K562 (cell line): Measurements from ENCODE around the gene GJA4.

Source experiments
- BCL6 ChIP-seq: fragments of 250-450 bp; sonication (Bioruptor Pico); IDR thresholded peaks from 2 replicates; pipeline ENCODE4 v1.4.0; 2020
- BRF1 ChIP-seq: IDR thresholded peaks from 3 replicates; pipeline ENCODE4 v1.6.1; 2011; ENCODE audit warnings: borderline replicate concordance, mild to moderate bottlenecking; ENCODE audit not compliant: insufficient read length; ENCODE audit errors: extremely low read depth
- EZH2 ChIP-seq: IDR thresholded peaks from 2 replicates; pipeline ENCODE4 v1.6.1; 2012; ENCODE audit warnings: low read depth, mild to moderate bottlenecking, inconsistent platforms, low read length, borderline replicate concordance
- MCM5 ChIP-seq: fragments of 450-650 bp; IDR thresholded peaks from 2 replicates; pipeline ENCODE4 v1.6.1; 2016; ENCODE audit warnings: low read depth
- MTA2 ChIP-seq: fragments of 450-650 bp; IDR thresholded peaks from 2 replicates; pipeline ENCODE4 v1.6.1; 2016; ENCODE audit warnings: low read depth
- MYNN ChIP-seq, 2 experiments: sonication (generic); formaldehyde crosslinking in 1 of 2; IDR thresholded peaks; 2 replicates each; pipeline versions ENCODE4 v1.5.0 to v1.6.1; 2016 to 2020; ENCODE audit warnings: antibody characterized with exemption in 1 of 2, missing genetic modification reagents in 1 of 2
- POLR3A ChIP-seq: IDR thresholded peaks from 2 replicates; pipeline ENCODE4 v1.6.1; 2011; ENCODE audit warnings: borderline replicate concordance, mild to moderate bottlenecking, moderate library complexity; ENCODE audit not compliant: insufficient read length, insufficient read depth; ENCODE audit errors: extremely low read depth
- PTBP1 ChIP-seq: fragments of 200-400 bp; formaldehyde crosslinking; IDR thresholded peaks from 2 replicates; pipeline ENCODE4 v1.6.1; 2017; ENCODE audit warnings: low read depth, low read length
- RNF2 ChIP-seq: sonication (generic); IDR thresholded peaks from 2 replicates; pipeline ENCODE4 v1.6.1; 2016
- ZBTB7A ChIP-seq: IDR thresholded peaks from 2 replicates; pipeline ENCODE4 v1.6.1; 2011; ENCODE audit warnings: low read depth, mild to moderate bottlenecking, low read length, moderate library complexity, borderline replicate concordance; ENCODE audit not compliant: control insufficient read depth
- TF ChIP-seq, protein P1 (sequence below), 3 experiments: IDR thresholded peaks in 2 of 3; conservative IDR thresholded peaks in 1 of 3; 2 replicates each; pipeline ENCODE4 v1.5.1; 2011 to 2012; ENCODE audit warnings: low read length in 3 of 3, mild to moderate bottlenecking in 3 of 3, control low read depth in 2 of 3, improper control_type of control experiment in 1 of 3, inconsistent platforms in 1 of 3, low read depth in 1 of 3, mixed read lengths in 1 of 3, moderate library complexity in 1 of 3; ENCODE audit not compliant: insufficient read depth in 2 of 3
- TF ChIP-seq, protein P2 (sequence below): fragments of 450-650 bp; IDR thresholded peaks from 2 replicates; pipeline ENCODE4 v1.7.0; 2016; ENCODE audit warnings: borderline replicate concordance

DNA sequence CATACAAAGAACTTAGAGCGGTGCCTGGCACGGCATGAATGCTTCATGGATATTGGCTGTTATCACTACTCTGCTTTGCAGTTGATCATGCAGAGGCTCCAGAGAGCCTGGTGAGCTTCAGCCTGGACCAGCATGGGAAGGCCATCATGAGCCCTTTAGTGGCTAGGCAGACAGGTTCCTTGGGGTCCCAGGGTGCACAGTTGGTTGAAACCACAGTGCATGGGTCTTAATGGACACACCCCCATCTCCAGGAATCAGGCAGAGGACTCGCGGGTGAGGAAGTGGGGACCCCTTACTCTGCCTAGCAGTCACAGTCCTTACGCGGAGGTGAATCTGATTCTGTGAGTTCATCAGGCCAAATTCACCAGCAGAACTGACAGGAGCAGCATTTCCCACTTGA, 36.8 kb upstream of the GJA4 start:
- TF ChIP-seq, protein P1, sequence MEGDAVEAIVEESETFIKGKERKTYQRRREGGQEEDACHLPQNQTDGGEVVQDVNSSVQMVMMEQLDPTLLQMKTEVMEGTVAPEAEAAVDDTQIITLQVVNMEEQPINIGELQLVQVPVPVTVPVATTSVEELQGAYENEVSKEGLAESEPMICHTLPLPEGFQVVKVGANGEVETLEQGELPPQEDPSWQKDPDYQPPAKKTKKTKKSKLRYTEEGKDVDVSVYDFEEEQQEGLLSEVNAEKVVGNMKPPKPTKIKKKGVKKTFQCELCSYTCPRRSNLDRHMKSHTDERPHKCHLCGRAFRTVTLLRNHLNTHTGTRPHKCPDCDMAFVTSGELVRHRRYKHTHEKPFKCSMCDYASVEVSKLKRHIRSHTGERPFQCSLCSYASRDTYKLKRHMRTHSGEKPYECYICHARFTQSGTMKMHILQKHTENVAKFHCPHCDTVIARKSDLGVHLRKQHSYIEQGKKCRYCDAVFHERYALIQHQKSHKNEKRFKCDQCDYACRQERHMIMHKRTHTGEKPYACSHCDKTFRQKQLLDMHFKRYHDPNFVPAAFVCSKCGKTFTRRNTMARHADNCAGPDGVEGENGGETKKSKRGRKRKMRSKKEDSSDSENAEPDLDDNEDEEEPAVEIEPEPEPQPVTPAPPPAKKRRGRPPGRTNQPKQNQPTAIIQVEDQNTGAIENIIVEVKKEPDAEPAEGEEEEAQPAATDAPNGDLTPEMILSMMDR (IDR thresholded peaks at IDR 0.05 in 2 of 3, conservative IDR thresholded peaks at IDR 0.05 in 1 of 3; ENCODE audit: insufficient read depth in 2 of 3, low read depth in 1 of 3, low read length in 3 of 3) = no peak
- TF ChIP-seq MCM5 (no peak), RNF2 (no peak), BCL6 (CRISPR knock-in tag) (no peak), MTA2 (no peak), BRF1 (no peak), PTBP1 (no peak), ZBTB7A (no peak), POLR3A (no peak), EZH2 (no peak), MYNN (IDR thresholded peaks at IDR 0.05) (no peak), MYNN (CRISPR knock-in tag; IDR thresholded peaks at IDR 0.05) (no peak)
- TF ChIP-seq, protein P2, sequence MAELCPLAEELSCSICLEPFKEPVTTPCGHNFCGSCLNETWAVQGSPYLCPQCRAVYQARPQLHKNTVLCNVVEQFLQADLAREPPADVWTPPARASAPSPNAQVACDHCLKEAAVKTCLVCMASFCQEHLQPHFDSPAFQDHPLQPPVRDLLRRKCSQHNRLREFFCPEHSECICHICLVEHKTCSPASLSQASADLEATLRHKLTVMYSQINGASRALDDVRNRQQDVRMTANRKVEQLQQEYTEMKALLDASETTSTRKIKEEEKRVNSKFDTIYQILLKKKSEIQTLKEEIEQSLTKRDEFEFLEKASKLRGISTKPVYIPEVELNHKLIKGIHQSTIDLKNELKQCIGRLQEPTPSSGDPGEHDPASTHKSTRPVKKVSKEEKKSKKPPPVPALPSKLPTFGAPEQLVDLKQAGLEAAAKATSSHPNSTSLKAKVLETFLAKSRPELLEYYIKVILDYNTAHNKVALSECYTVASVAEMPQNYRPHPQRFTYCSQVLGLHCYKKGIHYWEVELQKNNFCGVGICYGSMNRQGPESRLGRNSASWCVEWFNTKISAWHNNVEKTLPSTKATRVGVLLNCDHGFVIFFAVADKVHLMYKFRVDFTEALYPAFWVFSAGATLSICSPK = no peak
